GM21786 (cell line): ENCODE measurements around the gene RAF1.
"Not testable (repeated sequence)": the region's sequence is repeated elsewhere in the genome, so short reads cannot be mapped to it uniquely, and the experiment has no call there.

Experiments used
- ATAC-seq: cut with Tn5 transposase; IDR thresholded peaks from one replicate; pipeline ENCODE4 v1.9.1; 2021; ENCODE audit not compliant: unreplicated experiment

The RAF1 gene

DNA sequence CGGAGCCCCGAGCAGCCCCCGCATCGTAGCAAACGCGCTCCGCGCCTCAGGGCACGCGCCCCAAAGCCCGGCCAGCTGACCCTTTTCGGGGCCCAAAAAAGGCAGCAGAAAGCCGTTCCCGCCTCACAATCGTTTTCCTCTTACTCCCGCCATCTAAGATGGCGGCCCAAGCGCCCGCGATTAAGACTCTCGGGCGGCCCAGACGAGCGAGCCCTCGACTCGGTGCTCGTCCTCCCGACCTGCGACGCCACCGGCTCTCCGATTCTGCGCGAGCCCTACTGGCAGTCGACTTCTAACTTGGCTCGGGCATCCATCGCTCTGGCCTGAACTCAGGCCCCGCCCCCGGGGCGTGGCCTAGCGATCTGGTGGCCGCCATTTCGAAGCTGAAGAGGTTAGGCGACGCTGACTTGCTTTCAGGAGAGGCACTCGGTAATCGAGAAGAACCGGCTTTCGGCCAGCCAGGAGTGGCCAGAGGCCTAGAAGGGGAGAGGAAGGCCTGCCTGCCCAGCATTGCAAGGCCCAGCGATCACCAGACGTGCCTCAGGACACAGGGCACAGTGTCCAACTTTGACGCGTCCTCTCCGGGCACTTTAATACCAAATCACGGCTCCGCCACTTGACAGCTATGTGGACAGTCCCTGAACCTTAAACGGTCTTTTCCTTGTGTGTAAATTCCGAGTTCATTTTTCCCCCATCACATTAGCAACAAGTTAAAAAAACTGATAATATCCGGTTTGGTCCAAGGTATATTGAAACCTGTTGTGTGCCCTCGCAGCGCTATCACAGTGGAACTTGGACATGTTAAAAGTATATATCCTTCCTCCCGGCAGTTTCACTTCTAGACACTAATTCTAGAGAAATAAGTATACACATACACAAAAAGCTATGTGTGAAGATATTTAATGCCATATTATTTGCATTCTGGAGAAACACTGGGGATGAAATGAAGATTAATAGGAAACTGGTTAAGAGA, at the start of gene RAF1:
TSS of gene RAF1 (minus strand) at position 182 of the 973 bp plus-strand sequence. CDS start 45,396 bp downstream, outside the sequence.
- peak; percentile 89 for ATAC-seq

DNA sequence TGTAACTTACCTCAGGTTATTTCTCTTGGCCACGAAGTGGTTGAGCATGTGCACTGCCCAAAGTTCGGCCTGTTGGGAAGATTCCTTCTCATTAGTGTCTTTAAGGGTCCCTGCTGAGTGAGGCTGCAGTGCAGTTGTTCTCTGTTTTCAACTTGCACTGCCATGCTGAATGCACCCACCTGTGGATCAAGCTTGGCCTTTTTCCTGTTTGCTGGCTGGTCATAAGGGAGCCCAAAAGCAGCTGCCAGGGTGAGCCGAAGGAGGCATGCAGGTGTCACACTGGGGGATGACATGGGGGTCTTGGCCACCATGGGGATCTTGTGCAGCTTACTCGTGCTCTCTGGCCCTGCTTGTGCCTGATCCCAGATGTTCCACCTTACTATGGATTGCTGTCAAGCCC, 46.1 kb upstream of the RAF1 start:
- no peak for ATAC-seq

DNA sequence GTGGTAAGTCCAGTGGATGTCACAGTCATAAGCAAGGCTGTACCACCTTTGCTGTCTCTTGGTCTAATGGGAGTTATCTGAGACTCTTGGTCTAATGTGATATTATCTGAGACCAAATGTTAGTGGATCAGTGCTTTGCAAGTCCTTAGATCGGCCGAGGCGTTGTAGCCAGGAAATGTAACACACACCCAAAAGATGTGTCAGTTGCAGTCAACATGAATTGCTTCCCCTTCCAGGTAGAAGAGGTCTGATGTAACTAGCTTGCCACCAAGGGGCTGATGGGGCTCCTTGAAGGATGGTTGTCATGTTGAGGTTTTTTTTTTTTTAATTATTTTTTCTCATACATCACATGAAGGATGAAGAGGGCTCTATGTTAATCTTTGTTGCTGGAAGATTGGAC, 45.4 kb upstream of the RAF1 start:
- no peak for ATAC-seq

DNA sequence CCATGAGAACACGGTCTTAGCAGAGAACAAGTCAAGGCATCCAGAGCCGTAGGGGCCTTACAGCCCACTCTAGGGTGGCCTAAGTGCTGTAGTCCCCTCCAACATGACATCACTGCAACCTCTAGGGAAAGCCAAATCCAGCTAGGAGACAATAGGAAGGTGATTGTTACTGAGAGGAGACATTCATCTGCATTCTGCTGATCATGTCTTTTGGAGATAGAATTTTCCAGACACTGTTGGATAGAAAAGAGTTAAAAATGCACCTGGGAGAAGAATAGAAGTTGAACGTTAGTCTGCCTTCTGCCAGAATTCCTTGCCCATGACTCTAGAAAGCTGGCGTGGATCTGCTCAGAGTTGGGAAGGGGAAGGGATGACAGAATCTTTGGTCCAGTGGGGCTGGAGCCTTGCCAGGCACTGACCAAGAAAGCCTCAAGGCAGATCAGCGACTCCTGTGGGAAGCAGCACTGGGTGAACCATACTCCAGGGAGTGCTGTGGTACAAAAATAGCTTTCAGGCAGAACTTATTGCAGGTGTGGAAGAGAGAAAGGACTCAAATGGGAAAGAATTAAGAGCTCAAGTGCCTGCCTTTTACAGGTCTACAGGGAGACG, 44.8 kb upstream of the RAF1 start:
- ATAC-seq, result no peak

- no peak for ATAC-seq
These were observed 43.5 kb upstream of the RAF1 start for GRCh38 chr3:12707449-12707848.

DNA sequence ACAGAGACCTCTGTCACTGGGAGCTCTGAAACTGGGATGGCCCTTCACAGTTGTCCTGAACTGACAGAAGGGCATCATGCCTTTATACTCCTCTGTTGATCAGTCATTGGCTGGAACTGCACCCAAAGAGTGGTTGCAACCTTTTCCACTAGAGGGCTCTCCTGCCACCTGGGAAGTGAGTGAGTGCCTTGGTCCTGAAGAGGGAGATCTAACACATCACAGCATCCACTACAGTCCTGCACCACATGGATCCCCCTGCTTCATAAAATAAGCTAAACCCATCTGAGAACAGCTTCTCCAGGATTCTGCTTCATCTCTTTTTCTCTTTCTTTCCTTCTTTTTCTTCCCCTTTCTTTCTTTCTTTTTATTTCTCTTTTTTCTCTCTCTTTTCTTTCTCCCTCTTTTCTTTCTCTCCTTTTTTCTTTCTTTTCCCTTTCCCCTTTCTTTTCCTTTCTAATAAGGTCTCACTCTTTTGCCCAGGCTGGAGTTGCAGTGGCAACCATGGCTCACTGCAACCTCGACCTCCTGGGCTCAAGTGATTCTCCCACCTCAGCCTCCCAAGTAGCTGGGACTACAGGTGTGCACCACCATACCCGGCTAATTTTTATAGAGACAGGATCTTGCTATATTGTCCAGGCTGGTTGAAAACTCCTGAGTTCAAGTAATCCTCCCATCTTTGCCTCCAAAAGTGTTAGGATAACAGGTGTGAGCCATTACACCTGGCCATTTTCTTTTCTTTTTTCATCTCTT, 42.8 kb upstream of the RAF1 start:
- ATAC-seq, result peak; percentile 98

GRCh38 chr3:12705981-12706380, 42.1 kb upstream of the RAF1 start:
- ATAC-seq, result no peak

DNA sequence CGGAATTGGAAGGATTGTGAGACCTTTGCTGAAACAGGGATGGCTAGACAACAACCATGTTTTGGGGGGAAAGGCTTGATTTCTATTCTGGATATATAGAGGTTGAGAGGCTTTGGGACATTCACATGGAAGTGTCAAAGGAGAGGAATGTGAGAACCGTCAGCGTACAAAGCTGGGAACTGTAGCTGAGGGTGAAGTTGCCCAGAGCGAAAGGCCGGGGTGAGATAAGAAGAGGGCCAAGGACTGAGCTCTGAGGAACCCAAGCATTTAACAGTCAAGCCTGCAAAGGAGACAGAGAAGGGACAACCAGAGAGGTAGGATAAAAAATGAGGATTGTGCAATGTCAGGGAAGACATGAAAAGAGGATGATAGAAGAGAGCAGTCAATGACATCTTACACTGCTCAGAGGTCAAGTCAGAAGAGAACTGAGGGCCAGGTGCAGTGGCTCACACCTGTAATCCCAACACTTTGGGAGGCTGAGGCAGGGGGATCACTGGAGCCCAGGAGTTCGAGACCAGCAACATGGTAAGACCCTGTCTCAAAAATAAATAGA, 41.5 kb upstream of the RAF1 start:
- no peak for ATAC-seq

DNA sequence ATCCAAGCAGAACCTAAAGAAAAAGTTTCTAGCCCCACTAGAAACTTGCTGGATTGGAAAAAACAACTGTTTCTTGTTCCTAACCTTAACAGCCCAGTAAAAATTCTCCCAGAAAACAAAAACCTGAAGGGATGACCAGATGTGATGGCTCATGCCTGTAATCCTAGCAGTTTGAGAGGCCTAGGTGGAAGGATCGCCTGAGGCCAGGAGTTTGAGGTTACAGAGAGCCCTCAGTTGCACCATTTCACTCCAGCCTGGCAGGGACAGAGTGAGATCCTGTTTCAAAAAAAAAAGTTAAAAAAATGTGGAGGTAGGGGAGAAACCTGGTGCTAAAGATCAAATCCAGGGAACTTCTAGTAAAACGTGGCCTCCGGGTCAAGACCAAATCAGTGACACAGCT, 38.6 kb upstream of the RAF1 start:
- ATAC-seq, result no peak

DNA sequence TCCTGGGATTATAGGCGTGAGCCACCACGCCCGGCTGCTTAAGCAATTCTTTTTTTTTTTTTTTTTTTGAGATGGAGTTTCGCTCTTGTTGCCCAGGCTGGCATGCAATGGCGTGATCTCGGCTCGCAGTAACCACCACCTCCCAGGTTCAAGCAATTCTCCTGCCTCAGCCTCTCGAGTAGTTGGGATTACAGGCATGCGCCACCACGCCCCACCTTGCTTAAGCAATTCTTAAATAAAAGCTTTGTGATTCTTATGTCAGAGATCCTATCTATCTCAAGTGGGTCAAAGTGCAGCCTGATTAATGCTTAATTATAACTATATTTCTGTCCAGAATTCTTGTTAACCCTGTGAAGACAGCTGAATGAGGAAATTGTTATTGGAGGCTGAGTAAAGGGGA, 37.7 kb upstream of the RAF1 start:
- ATAC-seq, result not testable (repeated sequence)

- ATAC-seq, result no peak
These were observed 36.9 kb upstream of the RAF1 start for GRCh38 chr3:12700800-12701199.

- ATAC-seq, result no peak
These were observed 32.0 kb upstream of the RAF1 start for GRCh38 chr3:12695916-12696315.

DNA sequence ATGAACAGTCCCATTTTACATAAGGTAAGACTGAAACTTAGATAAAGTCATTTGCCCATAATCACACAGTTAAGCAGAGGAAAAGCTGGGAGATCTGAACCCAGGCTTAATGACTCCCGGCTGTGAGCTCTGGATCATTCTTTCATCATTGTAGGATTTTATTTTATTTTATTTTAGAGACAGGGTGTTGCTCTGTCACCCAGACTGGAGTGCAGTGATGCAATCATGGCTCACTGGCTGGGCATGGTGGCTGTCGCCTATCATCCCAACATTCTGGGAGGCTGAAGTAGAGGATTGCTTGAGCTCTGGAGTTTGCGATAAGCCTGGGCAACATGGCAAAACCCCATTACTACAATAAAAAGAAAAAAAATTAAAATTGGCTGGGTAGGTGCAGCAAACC, 31.2 kb upstream of the RAF1 start:
- no peak for ATAC-seq

- no peak for ATAC-seq
These were observed 28.5 kb upstream of the RAF1 start for GRCh38 chr3:12692444-12692843.

DNA sequence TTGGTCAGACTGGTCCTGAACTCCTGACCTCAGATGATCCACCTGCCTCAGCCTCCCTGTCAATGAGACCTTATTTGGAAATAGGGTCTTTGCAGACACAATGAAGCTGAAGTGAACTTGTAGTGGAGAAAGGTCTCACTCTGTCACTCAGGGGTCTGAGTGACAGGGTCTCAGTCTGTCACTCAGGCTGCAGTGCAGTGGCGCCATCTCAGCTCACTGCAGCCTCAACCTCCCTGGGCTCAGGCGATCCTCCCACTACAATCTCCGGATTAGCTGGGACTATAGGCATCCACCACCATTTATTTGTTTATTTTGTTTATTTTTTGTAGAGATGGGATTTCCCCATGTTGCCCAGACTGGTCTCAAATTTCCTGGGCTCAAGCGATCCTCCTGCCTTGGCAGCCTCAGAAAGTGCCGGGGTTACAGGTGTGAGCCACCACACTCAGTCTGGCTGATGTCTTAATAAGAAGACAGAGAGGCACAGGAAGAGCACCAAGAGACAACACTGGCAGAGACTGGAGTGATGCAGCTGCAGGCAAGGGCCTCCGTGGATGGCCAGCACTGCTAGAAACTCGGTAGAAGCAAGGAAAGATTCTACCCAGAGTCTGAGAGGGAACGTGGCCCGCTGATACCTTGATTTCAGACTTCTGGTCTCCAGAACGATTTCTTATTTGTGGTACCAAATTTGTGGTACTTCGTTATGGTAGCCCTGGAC, 26.2 kb upstream of the RAF1 start:
- no peak for ATAC-seq

- ATAC-seq, result no peak
These were observed 24.0 kb upstream of the RAF1 start for GRCh38 chr3:12687948-12688347.

GRCh38 chr3:12686096-12686495, 22.2 kb upstream of the RAF1 start:
- no peak for ATAC-seq

- no peak for ATAC-seq
These were observed 18.1 kb upstream of the RAF1 start for GRCh38 chr3:12681943-12682390.

DNA sequence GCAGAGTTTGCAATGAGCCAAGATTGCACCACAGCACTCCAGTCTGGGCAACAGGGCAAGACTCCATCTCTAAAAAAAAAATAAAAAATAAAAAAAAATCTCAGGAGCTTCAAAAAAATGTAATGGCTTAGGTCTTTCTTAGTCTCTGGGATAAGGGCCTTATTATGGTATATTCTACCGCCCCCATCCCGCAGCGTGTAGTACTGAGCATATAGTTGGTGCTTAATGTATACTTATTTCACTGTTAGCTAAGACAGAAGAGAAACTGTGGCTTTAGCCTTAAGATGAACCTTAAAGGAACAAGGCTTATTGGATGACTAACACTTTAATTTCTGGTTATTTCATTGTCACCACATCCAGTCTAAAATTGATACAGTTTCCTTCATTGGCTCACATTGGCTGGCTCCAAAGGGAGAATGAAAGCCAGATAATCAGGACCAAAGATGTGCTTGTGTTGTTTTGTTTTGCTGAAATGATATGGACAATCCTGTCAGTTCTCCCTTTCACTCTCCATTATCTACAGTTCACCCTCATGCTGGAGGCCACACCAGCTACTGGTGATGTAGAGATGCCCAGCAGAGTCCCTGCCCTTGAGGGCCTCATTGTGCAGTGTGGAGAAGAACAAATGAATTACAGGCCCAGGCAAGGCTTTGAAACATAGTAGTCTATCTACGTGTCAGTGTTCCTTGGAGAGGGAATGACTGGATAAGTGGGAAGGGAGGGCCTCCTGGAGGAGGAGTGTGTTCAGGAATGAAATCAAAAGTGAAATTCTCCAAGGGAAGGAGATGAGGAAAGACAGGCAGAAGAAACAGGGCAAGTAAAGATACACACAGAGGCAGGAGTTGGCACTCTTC, 17.4 kb upstream of the RAF1 start:
- no peak for ATAC-seq

- ATAC-seq, result no peak
These were observed 15.6 kb upstream of the RAF1 start for GRCh38 chr3:12679468-12679867.
